Hypothalamus (tissue), 51 donors: ENCODE measurements around the gene TCF25.
A peak's percentile ranks its signal among the peaks of the same experiment; 100 is the strongest.

ENCODE experiments used
- DNase-seq, 51 donors: peaks; one replicate each; lab custom pipeline; 2025; lab: John Stamatoyannopoulos, UW

Gene TCF25

GRCh38 chr16:89843409-89844350 is 29.7 kb upstream of the TCF25 start:
- no peak for DNase-seq

DNA sequence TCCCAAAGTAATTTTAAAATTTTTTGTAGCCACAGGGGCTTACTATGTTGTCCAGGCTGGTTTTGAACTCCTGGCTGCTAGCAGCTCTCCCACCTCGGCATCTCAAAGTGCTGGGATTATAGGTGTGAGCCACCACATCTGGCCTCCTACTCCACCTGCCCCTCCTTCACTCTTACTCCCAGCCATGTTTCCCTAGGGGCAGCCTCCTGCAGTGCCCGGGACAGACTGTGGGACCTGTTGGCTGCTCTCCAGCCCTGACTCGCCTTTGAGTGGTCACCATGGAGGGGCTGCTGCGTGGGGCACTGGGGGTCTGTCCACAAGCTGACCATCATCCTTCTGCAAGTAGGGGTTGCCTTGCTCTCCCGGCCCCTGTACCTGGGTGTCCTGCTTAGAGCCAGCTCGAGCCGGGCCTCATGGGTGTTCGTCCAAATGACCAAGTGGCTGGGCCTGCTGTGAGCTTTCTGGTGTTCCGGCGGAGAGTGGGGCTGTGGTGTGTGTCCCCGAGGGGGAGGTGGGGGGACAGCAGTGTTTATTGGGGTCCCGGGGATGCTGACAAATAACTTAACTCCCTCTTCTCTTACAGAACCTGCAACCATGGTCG is 28.6 kb upstream of the TCF25 start:
- DNase-seq: no peak

DNA sequence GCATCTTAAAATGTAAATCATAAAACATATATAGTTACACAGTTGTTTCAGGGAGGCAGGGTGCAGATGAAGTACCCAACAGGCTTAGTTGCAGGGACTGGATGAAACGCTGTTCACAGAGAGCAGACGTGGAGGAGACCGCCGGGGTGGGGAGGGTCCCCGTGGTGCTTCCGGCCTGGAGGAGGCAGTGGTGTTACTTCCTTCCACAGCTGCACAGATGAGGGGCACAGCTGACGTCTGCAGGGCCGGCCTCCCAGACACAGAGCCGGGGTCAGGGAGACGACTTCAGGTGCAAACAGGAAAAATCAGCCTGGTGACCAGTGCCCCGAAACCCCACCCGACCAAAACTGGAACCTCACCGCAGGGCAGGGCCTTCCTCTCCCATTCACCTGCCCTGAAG is 28.0 kb upstream of the TCF25 start:
- DNase-seq: no peak

- DNase-seq: no peak
These were observed 26.1 kb upstream of the TCF25 start for GRCh38 chr16:89847051-89847939.

DNA sequence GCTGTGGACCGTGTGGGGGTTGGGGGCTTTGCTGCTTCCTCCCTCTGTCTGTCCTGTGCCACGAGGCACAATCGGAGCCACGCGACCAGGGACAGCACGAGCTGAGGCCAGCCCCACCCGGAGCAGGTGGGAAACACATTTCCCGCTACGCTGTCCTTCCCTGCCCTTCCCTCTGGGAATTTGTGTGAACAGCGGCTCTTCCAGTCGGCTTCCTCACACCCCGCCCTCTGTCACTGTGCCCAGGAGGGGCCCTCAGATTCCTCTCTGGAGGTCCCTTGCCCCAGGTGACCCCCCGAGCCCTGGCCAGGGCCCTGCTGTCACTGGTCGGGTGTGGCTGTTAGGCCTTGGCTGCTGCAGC is 25.5 kb upstream of the TCF25 start:
- DNase-seq: no peak

- DNase-seq: no peak
These were observed 24.4 kb upstream of the TCF25 start for GRCh38 chr16:89848974-89849373.

- no peak for DNase-seq
These were observed 19.9 kb upstream of the TCF25 start for GRCh38 chr16:89853306-89853993.

DNA sequence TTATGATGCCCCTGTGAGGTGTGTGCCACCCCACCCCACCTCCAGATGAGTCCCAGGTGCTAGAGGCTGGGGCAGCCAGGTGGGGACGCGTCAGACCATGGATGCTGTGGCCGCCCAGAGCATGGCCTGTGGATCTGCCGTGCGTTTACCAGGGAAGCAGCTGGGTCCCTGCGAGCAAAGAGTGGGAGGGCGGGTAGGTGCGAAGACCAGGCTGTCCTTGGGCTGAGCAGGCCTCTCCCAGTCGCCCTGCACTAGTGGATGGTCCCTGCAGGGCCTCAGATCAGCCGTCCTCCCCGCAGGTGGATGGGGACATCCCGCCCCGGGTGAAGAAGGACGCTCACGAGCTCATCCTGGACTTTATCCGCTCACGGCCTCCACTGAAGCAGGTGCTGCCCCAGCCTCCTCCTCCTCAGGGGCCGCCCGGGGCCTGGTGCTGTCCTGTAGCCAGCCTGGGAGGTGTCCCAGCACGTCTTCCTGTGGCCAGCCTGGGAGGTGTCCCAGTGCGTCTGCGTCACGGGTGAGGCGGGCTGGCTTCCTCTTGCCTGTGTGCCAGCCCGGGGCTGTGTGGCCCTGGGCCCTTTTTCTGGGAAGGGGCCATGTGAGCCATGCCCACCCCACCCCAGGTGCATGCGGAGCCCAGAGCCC is 18.0 kb upstream of the TCF25 start:
- no peak for DNase-seq

DNA sequence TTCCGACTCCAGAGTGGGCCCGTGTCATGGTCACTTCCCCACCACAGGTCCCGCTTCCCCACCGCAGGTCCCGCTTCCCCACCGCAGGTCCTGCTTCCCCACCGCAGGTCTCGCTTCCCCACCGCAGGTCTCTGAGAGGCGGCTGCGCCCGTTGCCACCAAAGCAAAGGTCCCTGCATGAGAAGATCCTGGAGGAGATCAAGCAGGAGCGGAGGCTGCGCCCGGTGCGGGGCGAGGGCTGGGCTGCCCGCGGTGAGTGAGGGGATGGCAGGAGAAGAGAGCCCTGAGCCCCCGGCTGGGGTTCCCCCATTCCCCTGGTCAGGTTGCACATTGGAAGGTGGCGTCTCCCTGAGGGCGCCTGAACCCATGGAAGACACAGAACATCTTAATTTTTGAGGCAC is 17.4 kb upstream of the TCF25 start:
- DNase-seq: no peak

DNA sequence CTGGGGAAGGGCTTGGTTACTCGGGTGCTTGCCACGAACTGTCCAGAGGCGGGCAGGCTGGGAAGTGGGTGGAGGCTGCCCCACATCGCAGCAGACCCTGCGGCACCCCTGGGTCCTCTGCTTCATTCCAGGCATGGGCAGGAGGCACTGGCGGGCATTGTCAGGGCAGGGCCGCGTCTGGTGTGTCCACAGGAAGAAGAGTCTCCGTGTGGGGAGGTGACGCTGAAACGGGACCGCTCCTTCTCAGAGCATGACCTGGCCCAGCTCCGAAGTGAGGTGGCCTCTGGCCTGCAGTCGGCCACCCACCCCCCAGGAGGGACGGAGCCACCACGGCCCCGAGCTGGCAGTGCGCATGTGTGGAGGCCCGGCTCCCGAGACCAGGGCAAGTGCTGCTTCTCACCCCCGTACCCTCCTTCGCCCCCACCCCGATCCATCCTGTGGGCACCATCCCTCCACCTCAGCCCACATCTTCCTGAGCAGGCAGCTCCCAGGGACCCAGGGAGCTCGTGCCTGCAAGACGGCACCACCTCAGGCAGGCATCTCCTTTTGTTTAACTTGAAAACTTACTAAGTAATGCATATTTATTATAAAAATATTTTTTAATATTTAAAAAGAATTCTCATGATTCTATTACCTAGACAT is 14.3 kb upstream of the TCF25 start:
- DNase-seq: no peak

DNA sequence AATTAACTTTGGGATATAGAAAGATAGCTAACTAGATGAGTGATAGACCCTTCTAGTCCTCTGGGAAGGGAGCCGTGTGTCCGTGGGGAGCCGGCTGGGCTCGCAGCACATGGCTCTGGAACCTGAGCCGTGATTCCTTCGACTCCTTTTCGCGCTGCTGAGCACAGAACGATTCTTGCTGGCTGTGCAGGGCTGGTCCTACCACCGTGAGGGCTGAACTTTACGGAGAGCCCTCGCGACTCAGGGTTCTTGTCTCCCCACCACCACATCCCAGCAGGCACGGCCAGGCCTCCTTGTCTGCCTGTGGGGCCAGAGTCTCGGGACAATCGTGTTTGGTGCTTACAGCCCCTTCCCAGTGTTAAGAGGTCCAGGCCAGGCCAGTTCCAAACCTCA is 13.8 kb upstream of the TCF25 start:
- no peak for DNase-seq

DNA sequence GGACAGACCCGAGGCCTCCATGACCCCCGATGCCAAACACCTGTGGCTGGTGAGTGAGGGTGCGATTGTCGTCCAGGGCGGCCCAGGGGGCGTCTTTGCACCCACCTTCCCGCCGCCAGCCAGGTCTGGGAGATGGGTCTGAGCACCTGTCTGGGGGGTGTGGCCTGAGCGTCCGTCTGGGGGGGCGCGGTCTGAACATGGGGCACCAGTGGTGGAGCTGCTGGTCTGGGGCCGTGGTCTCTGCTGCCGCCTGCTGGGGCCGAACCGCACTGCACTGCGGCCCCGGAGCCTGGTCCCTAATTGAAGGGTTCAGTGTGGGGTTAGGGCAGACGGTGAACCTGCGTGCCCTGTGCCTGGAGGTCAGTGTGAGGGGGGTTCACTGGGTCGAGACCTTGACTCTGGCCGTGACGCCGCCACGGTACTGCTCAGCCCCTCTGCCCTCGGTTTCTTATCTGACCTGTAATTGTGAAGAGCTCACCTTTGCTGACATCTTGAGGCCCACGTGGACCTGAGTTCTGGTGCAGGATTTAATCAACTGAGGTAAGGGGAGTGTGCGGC is 12.6 kb upstream of the TCF25 start:
- peak in 34 of 51 donors; percentile 3 to 69 (median 20) for DNase-seq

DNA sequence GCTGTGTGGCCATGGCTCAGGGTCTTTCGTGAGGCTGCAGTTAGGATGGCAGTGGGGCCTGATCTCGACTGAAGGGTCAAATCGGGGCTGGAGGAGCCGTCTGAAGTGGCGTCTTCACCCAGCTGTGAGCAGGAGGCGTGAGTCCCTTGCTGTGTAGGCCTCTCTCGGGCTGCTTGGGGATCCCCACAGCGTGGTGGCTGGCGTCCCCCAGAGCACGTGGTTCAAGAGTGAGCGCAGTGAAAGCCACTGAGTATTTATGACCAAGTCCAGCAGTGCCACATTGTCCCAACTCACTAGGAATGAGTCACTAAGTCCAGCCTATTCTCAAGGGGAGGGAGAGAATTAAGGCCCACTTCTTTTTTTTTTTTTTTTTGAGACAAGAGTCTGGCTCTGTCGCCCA is 11.7 kb upstream of the TCF25 start:
- no peak for DNase-seq

DNA sequence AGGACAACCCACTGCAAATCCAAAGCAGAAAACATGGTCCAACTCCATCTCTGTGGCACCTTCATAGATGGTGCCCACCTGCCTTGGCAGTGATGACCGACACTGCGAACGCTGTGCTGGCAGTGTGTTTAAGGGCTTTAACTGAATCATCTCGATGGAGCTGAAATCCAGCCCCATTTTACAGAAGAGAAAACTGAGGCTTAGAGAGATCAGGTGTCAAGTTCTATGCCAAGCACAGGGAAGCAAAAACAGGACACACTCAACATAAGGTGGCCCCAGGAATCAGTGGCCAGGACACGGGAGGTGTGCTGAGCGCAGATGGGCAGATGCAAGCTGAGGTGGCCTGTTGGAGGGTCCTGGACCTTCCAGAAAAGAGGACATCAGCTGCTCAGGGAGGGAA is 10.7 kb upstream of the TCF25 start:
- DNase-seq: no peak

DNA sequence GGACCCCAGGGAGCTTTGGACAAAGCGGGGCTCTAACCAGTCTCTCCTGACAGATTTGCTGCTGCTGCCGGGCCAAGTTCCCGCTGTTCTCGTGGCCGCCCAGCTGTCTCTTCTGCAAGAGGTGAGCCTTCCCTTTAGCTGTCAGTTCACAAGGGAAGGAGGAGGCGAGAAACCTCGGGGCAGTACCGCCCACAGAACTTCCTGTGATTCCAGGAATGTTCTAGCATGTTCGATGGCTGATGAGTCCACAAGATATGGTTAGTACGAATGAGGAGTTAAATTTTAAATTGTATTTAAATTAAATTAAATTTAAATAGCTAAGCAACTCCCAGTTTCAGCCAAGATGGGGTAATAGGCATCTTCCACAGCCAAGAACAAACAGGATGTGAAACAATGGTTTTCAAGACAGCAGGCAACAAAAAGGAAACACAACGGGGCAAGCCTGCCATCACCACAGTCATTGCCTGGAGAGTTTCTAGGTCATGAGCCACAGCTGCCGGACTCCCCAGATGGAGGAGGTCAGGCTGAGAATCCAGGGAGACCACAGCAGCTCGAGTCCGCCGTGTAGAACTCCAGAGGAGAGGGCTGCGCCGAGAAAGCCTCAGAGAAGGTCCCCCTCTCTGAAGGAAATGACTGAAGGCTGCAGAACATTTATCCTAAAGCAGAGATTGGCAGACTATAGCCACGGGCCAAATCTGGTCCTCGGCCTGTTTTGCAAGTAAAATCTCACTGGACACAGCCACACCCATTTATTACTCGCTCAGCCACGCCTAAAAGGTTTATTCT is 9.5 kb upstream of the TCF25 start:
- peak in 10 of 51 donors; percentile 2 to 36 (median 14) for DNase-seq

- no peak for DNase-seq
These were observed 8.9 kb upstream of the TCF25 start for GRCh38 chr16:89864527-89864820.

- no peak for DNase-seq
These were observed 5.5 kb upstream of the TCF25 start for GRCh38 chr16:89867918-89868317.

DNA sequence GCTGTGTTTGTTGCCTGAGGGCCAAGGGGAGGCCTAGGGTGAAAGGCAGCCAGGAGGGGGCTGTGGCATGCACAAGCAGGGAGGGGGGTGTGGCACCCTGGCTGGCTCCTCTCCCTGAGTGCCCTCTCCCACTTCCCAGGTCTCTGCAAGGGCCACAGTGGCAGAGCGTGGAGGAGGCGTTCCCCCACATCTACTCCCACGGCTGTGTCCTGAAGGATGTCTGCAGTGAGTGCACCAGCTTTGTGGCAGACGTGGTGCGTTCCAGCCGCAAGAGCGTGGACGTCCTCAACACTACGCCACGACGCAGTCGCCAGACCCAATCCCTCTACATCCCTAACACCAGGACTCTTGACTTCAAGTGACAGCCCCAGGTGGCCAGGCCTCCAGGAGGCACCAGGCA is 3.5 kb upstream of the TCF25 start:
- no peak for DNase-seq

GRCh38 chr16:89870440-89870839 is 3.0 kb upstream of the TCF25 start:
- no peak for DNase-seq
